GM12864 (cell line): ENCODE measurements around the gene IGSF21.

Source experiments
- DNase-seq: peaks from one replicate; pipeline ENCODE4 v3.0.0-alpha.2; 2011; ENCODE audit warnings: low read depth
- H3K4me3 ChIP-seq: 2 replicates; pipeline ENCODE4 v1.5.1; 2011; ENCODE audit warnings: mild to moderate bottlenecking, low read depth, low read length, control low read depth
- CTCF ChIP-seq: IDR thresholded peaks from 2 replicates; pipeline ENCODE4 v1.5.1; 2011; ENCODE audit warnings: low read depth, mild to moderate bottlenecking, moderate library complexity, low read length, control low read depth, inconsistent platforms; ENCODE audit errors: missing control alignments

IGSF21 gene

GRCh38 chr1:18107369-18108298 is at the start of gene IGSF21:
IGSF21 (plus strand) TSS chr1:18107798; CDS start chr1:18108129, 331 bp downstream.
- DNase-seq: no peak
- no peak within 1 kb of the TSS for H3K4me3 ChIP-seq

GRCh38 chr1:18058206-18058921 is 49.2 kb upstream of the IGSF21 start:
- no peak for TF ChIP-seq CTCF
- H3K4me3 ChIP-seq: no peak overlapping the region
- no peak for DNase-seq

More at GRCh38 chr1:18107369-18108298, at the start of gene IGSF21:
- TF ChIP-seq CTCF: no peak

- DNase-seq: no peak
- H3K4me3 ChIP-seq: no peak overlapping the region
- TF ChIP-seq CTCF: no peak
Observed at GRCh38 chr1:18058981-18059605, 48.5 kb upstream of the IGSF21 start.

- no peak overlapping the region for H3K4me3 ChIP-seq
- DNase-seq: no peak
- no peak for TF ChIP-seq CTCF
Observed at GRCh38 chr1:18060366-18060765, 47.2 kb upstream of the IGSF21 start.

GRCh38 chr1:18062185-18062584 is 45.4 kb upstream of the IGSF21 start:
- DNase-seq: no peak
- no peak overlapping the region for H3K4me3 ChIP-seq
- TF ChIP-seq CTCF: no peak

GRCh38 chr1:18064534-18064933 is 43.1 kb upstream of the IGSF21 start:
- DNase-seq: no peak
- TF ChIP-seq CTCF: no peak
- no peak overlapping the region for H3K4me3 ChIP-seq
